Measurements from ENCODE around the gene MED6.
A peak's percentile ranks its signal among the peaks of the same experiment; 100 is the strongest.

Gene MED6

DNA sequence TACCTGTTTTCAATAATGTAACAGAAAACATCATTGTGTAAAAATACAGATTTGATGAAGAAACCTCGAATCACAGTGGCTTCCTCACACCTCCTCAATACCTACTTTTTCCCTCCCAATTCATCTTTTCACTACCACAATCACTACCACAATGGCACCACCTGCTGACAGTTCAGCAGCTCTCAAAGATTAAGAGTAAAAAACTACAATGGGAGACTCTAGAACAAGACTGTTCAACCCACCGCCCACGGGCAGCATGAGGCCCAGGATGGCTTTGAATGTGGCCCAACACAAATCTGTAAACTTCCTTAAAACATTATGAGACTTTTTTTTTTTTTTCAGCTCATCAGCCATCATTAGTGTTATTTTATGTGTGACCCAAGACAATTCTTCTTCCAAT is 15.2 kb downstream of the MED6 start:
- Histone ChIP-seq H3K9ac (no peak overlapping the region), H3K36me3 (ENCODE audit: insufficient read depth) (no peaks in the 10 kb centered on the region)
- TF ChIP-seq, protein P1, sequence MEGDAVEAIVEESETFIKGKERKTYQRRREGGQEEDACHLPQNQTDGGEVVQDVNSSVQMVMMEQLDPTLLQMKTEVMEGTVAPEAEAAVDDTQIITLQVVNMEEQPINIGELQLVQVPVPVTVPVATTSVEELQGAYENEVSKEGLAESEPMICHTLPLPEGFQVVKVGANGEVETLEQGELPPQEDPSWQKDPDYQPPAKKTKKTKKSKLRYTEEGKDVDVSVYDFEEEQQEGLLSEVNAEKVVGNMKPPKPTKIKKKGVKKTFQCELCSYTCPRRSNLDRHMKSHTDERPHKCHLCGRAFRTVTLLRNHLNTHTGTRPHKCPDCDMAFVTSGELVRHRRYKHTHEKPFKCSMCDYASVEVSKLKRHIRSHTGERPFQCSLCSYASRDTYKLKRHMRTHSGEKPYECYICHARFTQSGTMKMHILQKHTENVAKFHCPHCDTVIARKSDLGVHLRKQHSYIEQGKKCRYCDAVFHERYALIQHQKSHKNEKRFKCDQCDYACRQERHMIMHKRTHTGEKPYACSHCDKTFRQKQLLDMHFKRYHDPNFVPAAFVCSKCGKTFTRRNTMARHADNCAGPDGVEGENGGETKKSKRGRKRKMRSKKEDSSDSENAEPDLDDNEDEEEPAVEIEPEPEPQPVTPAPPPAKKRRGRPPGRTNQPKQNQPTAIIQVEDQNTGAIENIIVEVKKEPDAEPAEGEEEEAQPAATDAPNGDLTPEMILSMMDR (conservative IDR thresholded peaks at IDR 0.05; ENCODE audit: low read depth, low read length): 0 out of 2 replicates have a peak, but pooled peaks have one; percentile 15

DNA sequence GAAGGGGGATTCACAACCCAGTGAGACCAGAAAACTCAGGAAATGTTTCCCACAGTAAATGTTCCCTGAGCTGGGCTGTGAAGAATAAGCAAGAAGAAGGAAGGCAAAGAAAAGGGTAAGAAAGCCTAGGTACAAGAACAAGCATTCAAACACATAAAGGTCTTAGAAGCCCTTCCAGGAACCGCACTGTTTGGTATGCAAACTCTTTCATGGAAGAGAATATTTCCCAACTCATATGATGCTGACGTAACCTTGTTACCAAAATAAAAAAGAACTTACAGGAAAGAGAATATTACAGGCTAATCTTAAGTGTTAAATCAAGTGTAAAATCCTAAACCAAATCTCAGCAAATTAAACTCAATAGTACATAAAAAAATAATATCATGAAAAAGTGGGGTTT is 23.6 kb downstream of the MED6 start:
- H4K20me1 ChIP-seq (ENCODE audit: insufficient read depth): no peaks in the 10 kb centered on the region
- TF ChIP-seq, protein P1 (conservative IDR thresholded peaks at IDR 0.05; ENCODE audit: low read depth, low read length): no peak
- H3K4me2 ChIP-seq: no peak overlapping the region
- no peak overlapping the region for H2AFZ ChIP-seq (ENCODE audit: low read depth)
- H3K4me3 ChIP-seq (IDR thresholded peaks at IDR 0.05; ENCODE audit: insufficient read depth, low read depth, low read length): no peak overlapping the region
- no peak overlapping the region for H3K9ac ChIP-seq
- H3K27me3 ChIP-seq (ENCODE audit: insufficient read depth, low read depth): no peaks in the 10 kb centered on the region
- H3K79me2 ChIP-seq (ENCODE audit: insufficient read depth, low read depth): no peaks in the 10 kb centered on the region
- H3K36me3 ChIP-seq (ENCODE audit: insufficient read depth): no peaks in the 10 kb centered on the region
- H3K4me1 ChIP-seq (ENCODE audit: low read depth, poor library complexity, severe bottlenecking): no peaks in the 10 kb centered on the region
- no peak overlapping the region for H3K27ac ChIP-seq

More for the DNA sequence above, 15.2 kb downstream of the MED6 start:
- Histone ChIP-seq H3K27me3 (ENCODE audit: insufficient read depth, low read depth) (no peaks in the 10 kb centered on the region), H2AFZ (ENCODE audit: low read depth) (no peak overlapping the region), H3K4me1 (ENCODE audit: low read depth, poor library complexity, severe bottlenecking) (no peaks in the 10 kb centered on the region), H4K20me1 (ENCODE audit: insufficient read depth) (no peaks in the 10 kb centered on the region), H3K79me2 (ENCODE audit: insufficient read depth, low read depth) (no peaks in the 10 kb centered on the region), H3K27ac (no peak overlapping the region), H3K4me3 (IDR thresholded peaks at IDR 0.05; ENCODE audit: insufficient read depth, low read depth, low read length) (no peak overlapping the region), H3K4me2 (no peak overlapping the region)

DNA sequence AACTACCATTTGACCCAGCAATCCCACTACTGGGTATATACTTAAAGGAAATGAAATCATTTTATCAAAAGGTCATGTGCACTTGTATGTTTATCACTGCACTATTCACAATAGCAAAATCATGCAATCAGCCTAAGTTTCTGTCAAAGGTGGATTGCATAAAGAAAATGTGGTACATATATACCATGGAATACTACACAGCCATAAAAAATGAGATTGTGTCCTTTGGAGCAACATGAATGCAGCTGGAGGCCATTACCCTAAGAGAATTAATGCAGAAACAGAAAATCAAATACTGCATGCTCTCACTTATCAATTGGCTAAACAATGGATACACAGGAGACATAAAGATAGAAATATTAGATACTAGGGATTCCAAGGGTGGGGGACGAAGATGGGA is 27.4 kb downstream of the MED6 start:
- Histone ChIP-seq H3K4me3 (IDR thresholded peaks at IDR 0.05; ENCODE audit: insufficient read depth, low read depth, low read length) (no peak overlapping the region), H3K27me3 (ENCODE audit: insufficient read depth, low read depth) (no peaks in the 10 kb centered on the region), H3K27ac (no peak overlapping the region), H4K20me1 (ENCODE audit: insufficient read depth) (no peaks in the 10 kb centered on the region), H3K79me2 (ENCODE audit: insufficient read depth, low read depth) (no peaks in the 10 kb centered on the region), H2AFZ (ENCODE audit: low read depth) (no peak overlapping the region), H3K36me3 (ENCODE audit: insufficient read depth) (no peaks in the 10 kb centered on the region), H3K4me1 (ENCODE audit: low read depth, poor library complexity, severe bottlenecking) (no peaks in the 10 kb centered on the region), H3K9ac (no peak overlapping the region), H3K4me2 (no peak overlapping the region)
- TF ChIP-seq, protein P1 (conservative IDR thresholded peaks at IDR 0.05; ENCODE audit: low read depth, low read length): no peak

DNA sequence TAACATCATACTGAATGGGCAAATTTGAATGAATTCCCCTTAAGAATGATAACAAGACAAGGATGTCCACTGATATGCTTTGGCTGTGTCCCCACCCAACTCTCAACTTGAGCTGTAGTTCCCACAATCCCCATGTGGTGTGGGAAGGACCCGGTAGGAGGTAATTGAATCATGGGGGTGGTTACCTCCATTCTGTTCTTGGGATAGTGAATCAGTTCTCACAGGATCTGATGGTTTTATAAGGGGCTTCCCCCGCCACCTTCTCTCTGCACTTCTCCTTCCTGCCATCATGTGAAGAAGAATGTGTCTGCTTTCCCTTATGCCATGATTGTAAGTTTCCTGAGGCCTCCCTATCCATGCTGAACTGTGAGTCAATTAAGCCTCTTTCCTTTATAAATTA is 29.3 kb downstream of the MED6 start:
- H3K27ac ChIP-seq: no peak overlapping the region
- H3K36me3 ChIP-seq (ENCODE audit: insufficient read depth): no peaks in the 10 kb centered on the region
- no peak overlapping the region for H3K4me2 ChIP-seq
- no peak overlapping the region for H3K4me3 ChIP-seq (IDR thresholded peaks at IDR 0.05; ENCODE audit: insufficient read depth, low read depth, low read length)
- TF ChIP-seq, protein P1 (conservative IDR thresholded peaks at IDR 0.05; ENCODE audit: low read depth, low read length): no peak
- no peak overlapping the region for H2AFZ ChIP-seq (ENCODE audit: low read depth)
- no peaks in the 10 kb centered on the region for H4K20me1 ChIP-seq (ENCODE audit: insufficient read depth)
- H3K9ac ChIP-seq: no peak overlapping the region
- no peaks in the 10 kb centered on the region for H3K79me2 ChIP-seq (ENCODE audit: insufficient read depth, low read depth)
- H3K27me3 ChIP-seq (ENCODE audit: insufficient read depth, low read depth): no peaks in the 10 kb centered on the region
- no peaks in the 10 kb centered on the region for H3K4me1 ChIP-seq (ENCODE audit: low read depth, poor library complexity, severe bottlenecking)

Data from KMS-11 (cell line).